Endothelial cell of umbilical vein (primary cell): ENCODE measurements around the gene PDPN. TPM values are rescaled to one million over a fixed set of nuclear protein-coding genes. Genes with fewer than 3 reads are reported as not detected.

Source experiments
- BruUV-seq: library from RNA; stranded (reverse); fragments of 400-500 nt; replicated peaks from 2 replicates; lab custom pipeline; 2021; lab: Mats Ljungman, UMichigan
- CTCF ChIA-PET: fragments of 300-600, 350-600 bp; sonication (Branson Sonifier 250); formaldehyde crosslinking; loops from one replicate; lab custom pipeline; 2021; ENCODE audit warnings: antibody characterized with exemption, inconsistent platforms; lab: Charles Lee
- POLR2A ChIA-PET: fragments of 300-600, 350-600 bp; sonication (Branson Sonifier 250); formaldehyde crosslinking; loops from one replicate; lab custom pipeline; 2021; ENCODE audit warnings: antibody characterized with exemption, inconsistent platforms; lab: Charles Lee
- DNase-seq: peaks from one replicate; pipeline ENCODE4 v3.0.0-alpha.2; 2011; ENCODE audit warnings: low read depth, low spot score
- FAIRE-seq: peaks from 2 replicates; lab custom pipeline; 2011; peaks lifted over from hg19 to GRCh38; lab: Jason Lieb, UNC
- H2AFZ ChIP-seq: 2 replicates; pipeline ENCODE4 v1.6.0; 2012; ENCODE audit warnings: low read depth, low read length, control low read depth, inconsistent platforms
- H3K27ac ChIP-seq: 2 replicates; pipeline ENCODE4 v1.5.1; 2011; ENCODE audit warnings: low read depth, mild to moderate bottlenecking, control low read depth, low read length, moderate library complexity; ENCODE audit not compliant: insufficient read depth
- H3K27me3 ChIP-seq, 2 experiments: 2 replicates each; pipeline versions ENCODE4 v1.6.0 to v1.6.1; 2011; ENCODE audit warnings: low read length in 2 of 2, mixed read lengths in 1 of 2; ENCODE audit not compliant: control insufficient read depth in 2 of 2, insufficient read depth in 2 of 2
- H3K36me3 ChIP-seq, 2 experiments: 2 replicates in 1 of 2; 3 replicates in 1 of 2; pipeline ENCODE4 v1.5.1; 2011; ENCODE audit warnings: low read length in 2 of 2, mild to moderate bottlenecking in 1 of 2, moderate library complexity in 1 of 2; ENCODE audit not compliant: control insufficient read depth in 2 of 2, insufficient read depth in 2 of 2; ENCODE audit errors: extremely low read depth in 1 of 2
- H3K4me1 ChIP-seq: 3 replicates; pipeline ENCODE4 v1.5.1; 2011; ENCODE audit warnings: mild to moderate bottlenecking, low read length; ENCODE audit not compliant: control insufficient read depth, insufficient read depth; ENCODE audit errors: extremely low read depth
- H3K4me2 ChIP-seq: 2 replicates; pipeline ENCODE4 v1.6.1; 2011; ENCODE audit warnings: low read length, control low read depth, mixed read lengths; ENCODE audit not compliant: insufficient read depth
- H3K4me3 ChIP-seq, 3 experiments: fragments of 200-600 bp in 1 of 3; sonication (generic), shearing (Covaris generic) in 1 of 3; replicated peaks in 1 of 3; 2 replicates each; pipeline ENCODE4 v1.5.1; 2011 to 2016; ENCODE audit warnings: control low read depth in 3 of 3, low read length in 3 of 3, mild to moderate bottlenecking in 2 of 3, inconsistent platforms in 1 of 3, low read depth in 1 of 3, moderate library complexity in 1 of 3; ENCODE audit not compliant: insufficient read depth in 1 of 3
- H3K79me2 ChIP-seq: 2 replicates; pipeline ENCODE4 v1.6.0; 2012; ENCODE audit warnings: low read length, inconsistent platforms; ENCODE audit not compliant: control insufficient read depth, insufficient read depth
- H3K9ac ChIP-seq: replicated peaks from 2 replicates; pipeline ENCODE3; 2011; ENCODE audit warnings: low read length, control low read depth; ENCODE audit not compliant: insufficient read depth; ENCODE audit errors: extremely low read depth
- H3K9me1 ChIP-seq: replicated peaks from 3 replicates; pipeline ENCODE4 v1.6.0; 2011; ENCODE audit warnings: mild to moderate bottlenecking, low read length; ENCODE audit not compliant: control insufficient read depth, insufficient read depth; ENCODE audit errors: extremely low read depth
- H3K9me3 ChIP-seq: replicated peaks from 2 replicates; pipeline ENCODE4 v1.5.1; 2012; ENCODE audit warnings: low read length, inconsistent platforms; ENCODE audit not compliant: control insufficient read depth, insufficient read depth
- H4K20me1 ChIP-seq: replicated peaks from 2 replicates; pipeline ENCODE3; 2011; ENCODE audit warnings: mild to moderate bottlenecking, low read length; ENCODE audit not compliant: control insufficient read depth, insufficient read depth; ENCODE audit errors: extremely low read depth
- EZH2 ChIP-seq: IDR thresholded peaks from 2 replicates; pipeline ENCODE4 v1.6.1; 2012; ENCODE audit warnings: borderline replicate concordance, low read depth, mild to moderate bottlenecking, moderate library complexity, low read length, inconsistent platforms; ENCODE audit not compliant: severe bottlenecking
- FOS ChIP-seq: IDR thresholded peaks from 2 replicates; pipeline ENCODE4 v1.6.1; 2011; ENCODE audit warnings: mild to moderate bottlenecking, low read length, moderate library complexity, borderline replicate concordance; ENCODE audit not compliant: insufficient read depth
- GATA2 ChIP-seq: IDR thresholded peaks from 2 replicates; pipeline ENCODE4 v1.7.0; 2011; ENCODE audit warnings: low read depth, mild to moderate bottlenecking, moderate library complexity, mixed read lengths, low read length; ENCODE audit not compliant: insufficient read length, insufficient read depth
- JUN ChIP-seq: IDR thresholded peaks from 2 replicates; pipeline ENCODE4 v1.6.1; 2011; ENCODE audit warnings: borderline replicate concordance, low read depth; ENCODE audit not compliant: insufficient read length, insufficient read depth
- MAX ChIP-seq: IDR thresholded peaks from 2 replicates; pipeline ENCODE4 v1.6.1; 2011; ENCODE audit not compliant: insufficient read depth, insufficient read length
- MYC ChIP-seq: IDR thresholded peaks from one replicate; pipeline ENCODE4 v1.6.1; 2011; ENCODE audit warnings: mild to moderate bottlenecking, low read depth, low read length
- POLR2A ChIP-seq: IDR thresholded peaks from 2 replicates; pipeline ENCODE4 v1.6.1; 2012; ENCODE audit warnings: low read depth, mild to moderate bottlenecking, control low read depth, low read length
- POLR2AphosphoS5 ChIP-seq: IDR thresholded peaks from 2 replicates; pipeline ENCODE4 v1.6.1; 2012; ENCODE audit warnings: low read depth, mild to moderate bottlenecking, control low read depth, low read length, moderate library complexity; ENCODE audit not compliant: insufficient read depth
- dilution Hi-C: fragments of 300-500 bp; cut with MboI; formaldehyde crosslinking; loops from one replicate; pipeline ENCODE4 v1.15.0; 2019; ENCODE audit warnings: low sequenced_read_pairs; ENCODE audit not compliant: extremely low pct_ligation_motif_present
- intact Hi-C: fragments of 100-400 bp; cut with micrococcal nuclease; formaldehyde crosslinking; loops from one replicate; pipeline ENCODE4 v1.10.0; 2022
- polyA plus RNA-seq, 4 experiments: library from polyadenylated mRNA; depleted of rRNA in 3 of 4; stranded (reverse) in 3 of 4; unstranded in 1 of 4; fragments of >200 nt; gene quantifications; 2 replicates each; pipeline versions ENCODE4 v1.2.1 to v1.2.3, GENCODE V29; 2011 to 2012; ENCODE audit warnings: missing spikeins in 1 of 4
- total RNA-seq: library from RNA; stranded (reverse); gene quantifications from 2 replicates; pipeline ENCODE4 v1.2.3, GENCODE V29; 2021
- TF ChIP-seq, protein P1 (sequence below), 2 donors: IDR thresholded peaks; 1 replicate in 1 of 2; 2 replicates in 1 of 2; pipeline ENCODE4 v1.5.1; 2011; ENCODE audit warnings: low read length in 2 of 2, mild to moderate bottlenecking in 2 of 2, moderate library complexity in 2 of 2, control low read depth in 1 of 2, inconsistent platforms in 1 of 2, low read depth in 1 of 2; ENCODE audit not compliant: insufficient read depth in 1 of 2; ENCODE audit errors: extremely low read depth in 1 of 2

The PDPN gene
- total and polyA plus RNA-seq, 2 donors (not counting 3 experiments of a cell fraction or from before 2014, with no cell fraction given) = not detected

GRCh38 chr1:13597166-13597565, 13.5 kb downstream of the PDPN start:
- no peaks in the 10 kb centered on the region for H3K4me1 ChIP-seq
- BruUV-seq = no TSS peak
- intact Hi-C loops (no loop called here), dilution Hi-C loops (no loop called here)
- H3K9me3 ChIP-seq = peaks cover 2% of the 10 kb centered on the region
- no peaks in the 10 kb centered on the region for H3K27me3 ChIP-seq
- H3K27ac ChIP-seq = no peak overlapping the region
- no peak overlapping the region for H3K4me2 ChIP-seq
- no peaks in the 10 kb centered on the region for H3K36me3 ChIP-seq
- H3K4me3 ChIP-seq = no peak overlapping the region
- no peak overlapping the region for H2AFZ ChIP-seq
- H4K20me1 ChIP-seq = no peaks in the 10 kb centered on the region
- no peaks in the 10 kb centered on the region for H3K79me2 ChIP-seq
- no peak overlapping the region for H3K9ac ChIP-seq
- POLR2A ChIA-PET = no interaction called here
- CTCF ChIA-PET = no interaction called here
- FAIRE-seq (no peak), DNase-seq (no peak)
- TF ChIP-seq JUN = no peak
- H3K9me1 ChIP-seq = no peaks in the 10 kb centered on the region

- DNase-seq (no peak), FAIRE-seq (no peak)
- Histone ChIP-seq H3K9me3 (peaks cover 2% of the 10 kb centered on the region), H3K27ac (no peak overlapping the region), H2AFZ (no peak overlapping the region), H3K4me3 (no peak overlapping the region), H3K27me3 (no peaks in the 10 kb centered on the region), H3K36me3 (no peaks in the 10 kb centered on the region), H3K4me1 (no peaks in the 10 kb centered on the region), H4K20me1 (no peaks in the 10 kb centered on the region), H3K9ac (no peak overlapping the region), H3K4me2 (no peak overlapping the region), H3K79me2 (no peaks in the 10 kb centered on the region), H3K9me1 (no peaks in the 10 kb centered on the region)
- ChIA-PET CTCF (no interaction called here), POLR2A (no interaction called here)
- BruUV-seq = no TSS peak
- intact Hi-C loops (no loop called here), dilution Hi-C loops (no loop called here)
- TF ChIP-seq, protein P1, sequence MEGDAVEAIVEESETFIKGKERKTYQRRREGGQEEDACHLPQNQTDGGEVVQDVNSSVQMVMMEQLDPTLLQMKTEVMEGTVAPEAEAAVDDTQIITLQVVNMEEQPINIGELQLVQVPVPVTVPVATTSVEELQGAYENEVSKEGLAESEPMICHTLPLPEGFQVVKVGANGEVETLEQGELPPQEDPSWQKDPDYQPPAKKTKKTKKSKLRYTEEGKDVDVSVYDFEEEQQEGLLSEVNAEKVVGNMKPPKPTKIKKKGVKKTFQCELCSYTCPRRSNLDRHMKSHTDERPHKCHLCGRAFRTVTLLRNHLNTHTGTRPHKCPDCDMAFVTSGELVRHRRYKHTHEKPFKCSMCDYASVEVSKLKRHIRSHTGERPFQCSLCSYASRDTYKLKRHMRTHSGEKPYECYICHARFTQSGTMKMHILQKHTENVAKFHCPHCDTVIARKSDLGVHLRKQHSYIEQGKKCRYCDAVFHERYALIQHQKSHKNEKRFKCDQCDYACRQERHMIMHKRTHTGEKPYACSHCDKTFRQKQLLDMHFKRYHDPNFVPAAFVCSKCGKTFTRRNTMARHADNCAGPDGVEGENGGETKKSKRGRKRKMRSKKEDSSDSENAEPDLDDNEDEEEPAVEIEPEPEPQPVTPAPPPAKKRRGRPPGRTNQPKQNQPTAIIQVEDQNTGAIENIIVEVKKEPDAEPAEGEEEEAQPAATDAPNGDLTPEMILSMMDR (IDR thresholded peaks at IDR 0.05; ENCODE audit: extremely low read depth in 1 of 2, insufficient read depth in 1 of 2, low read depth in 1 of 2, low read length in 2 of 2) = no peak
- TF ChIP-seq FOS = no peak
- no peak for TF ChIP-seq EZH2
- TF ChIP-seq JUN = no peak
- TF ChIP-seq MYC = no peak
- TF ChIP-seq POLR2A = no peak
- TF ChIP-seq MAX = no peak
- TF ChIP-seq POLR2AphosphoS5 = no peak
- no peak for TF ChIP-seq GATA2
Observed at GRCh38 chr1:13600762-13601453, 17.3 kb downstream of the PDPN start.
